H9 (cell line): ENCODE results near the gene GIT2. TPM values are rescaled to one million over a fixed set of nuclear protein-coding genes. Genes with fewer than 3 reads are reported as not detected.
"Not testable (repeated sequence)": the region's sequence is repeated elsewhere in the genome, so short reads cannot be mapped to it uniquely, and the experiment has no call there.

Source experiments
- DNase-seq: peaks from one replicate; pipeline ENCODE4 v3.0.0-alpha.2; 2017
- H2AFZ ChIP-seq: one replicate; pipeline ENCODE4 v1.6.1; 2013; ENCODE audit warnings: mild to moderate bottlenecking, low read length, control low read depth, moderate library complexity
- H2AK5ac ChIP-seq: 2 replicates; pipeline ENCODE4 v1.6.1; 2013; ENCODE audit warnings: low read length, control low read depth, mixed read lengths; ENCODE audit not compliant: insufficient read length
- H2BK120ac ChIP-seq: one replicate; pipeline ENCODE4 v1.6.1; 2013; ENCODE audit warnings: low read depth, mild to moderate bottlenecking, low read length, control low read depth, inconsistent platforms; ENCODE audit not compliant: poor library complexity, severe bottlenecking
- H2BK12ac ChIP-seq: 2 replicates; pipeline ENCODE4 v1.6.1; 2013; ENCODE audit warnings: low read length, control low read depth, mixed read lengths, low read depth; ENCODE audit not compliant: insufficient read length
- H2BK15ac ChIP-seq: 2 replicates; pipeline ENCODE4 v1.6.1; 2013; ENCODE audit warnings: low read depth, low read length, control low read depth
- H2BK20ac ChIP-seq: one replicate; pipeline ENCODE4 v1.6.1; 2013; ENCODE audit warnings: low read depth, mild to moderate bottlenecking, low read length, control low read depth, inconsistent platforms; ENCODE audit not compliant: poor library complexity, severe bottlenecking
- H2BK5ac ChIP-seq: 2 replicates; pipeline ENCODE4 v1.6.1; 2013; ENCODE audit warnings: low read length, control low read depth, mixed read lengths; ENCODE audit not compliant: insufficient read length
- H3K14ac ChIP-seq: 2 replicates; pipeline ENCODE4 v1.6.1; 2013; ENCODE audit warnings: low read length, control low read depth; ENCODE audit not compliant: insufficient read depth
- H3K18ac ChIP-seq: 2 replicates; pipeline ENCODE4 v1.6.1; 2013; ENCODE audit warnings: low read depth, mild to moderate bottlenecking, mixed read lengths, low read length, control low read depth; ENCODE audit not compliant: insufficient read length
- H3K23ac ChIP-seq: 2 replicates; pipeline ENCODE4 v1.6.1; 2013; ENCODE audit warnings: low read length, control low read depth, mixed read lengths, low read depth; ENCODE audit not compliant: insufficient read length
- H3K23me2 ChIP-seq: 2 replicates; pipeline ENCODE4 v1.6.1; 2013; ENCODE audit warnings: low read depth, mild to moderate bottlenecking, mixed read lengths, low read length, control low read depth; ENCODE audit not compliant: insufficient read length, poor library complexity, severe bottlenecking
- H3K27ac ChIP-seq: 2 replicates; pipeline ENCODE4 v1.5.1; 2013; ENCODE audit warnings: low read length, control low read depth, mixed read lengths, low read depth; ENCODE audit not compliant: insufficient read length
- H3K27me3 ChIP-seq: 2 replicates; pipeline ENCODE4 v1.6.1; 2013; ENCODE audit warnings: low read length, control low read depth, inconsistent platforms; ENCODE audit not compliant: insufficient read depth
- H3K4ac ChIP-seq: 2 replicates; pipeline ENCODE4 v1.6.1; 2013; ENCODE audit warnings: low read depth, mild to moderate bottlenecking, control low read depth, inconsistent platforms, low read length, moderate library complexity
- H3K4me1 ChIP-seq: 2 replicates; pipeline ENCODE4 v1.6.1; 2013; ENCODE audit warnings: low read length, control low read depth, inconsistent platforms; ENCODE audit not compliant: insufficient read depth
- H3K4me2 ChIP-seq: 2 replicates; pipeline ENCODE4 v1.6.1; 2013; ENCODE audit warnings: low read length, control low read depth, mixed read lengths; ENCODE audit not compliant: insufficient read length, insufficient read depth
- H3K56ac ChIP-seq: 2 replicates; pipeline ENCODE4 v1.6.1; 2013; ENCODE audit warnings: low read depth, mild to moderate bottlenecking, mixed read lengths, low read length, control low read depth; ENCODE audit not compliant: insufficient read length
- H3K79me1 ChIP-seq: 2 replicates; pipeline ENCODE4 v1.6.1; 2013; ENCODE audit warnings: low read depth, mild to moderate bottlenecking, moderate library complexity, low read length, control low read depth, inconsistent platforms; ENCODE audit not compliant: insufficient read depth, poor library complexity, severe bottlenecking
- H3K79me2 ChIP-seq: 2 replicates; pipeline ENCODE4 v1.6.1; 2013; ENCODE audit warnings: low read length, control low read depth, inconsistent platforms; ENCODE audit not compliant: insufficient read depth
- H3K9ac ChIP-seq: 2 replicates; pipeline ENCODE4 v1.6.1; 2013; ENCODE audit warnings: low read length, control low read depth, mixed read lengths; ENCODE audit not compliant: insufficient read length; ENCODE audit errors: extremely low read depth
- H3K9me3 ChIP-seq: one replicate; pipeline ENCODE4 v1.6.1; 2013; ENCODE audit warnings: low read depth, low read length, inconsistent platforms; ENCODE audit not compliant: control insufficient read depth
- H3T11ph ChIP-seq: one replicate; pipeline ENCODE4 v1.6.1; 2013; ENCODE audit warnings: mild to moderate bottlenecking, low read length, control low read depth, inconsistent platforms
- H4K20me1 ChIP-seq: one replicate; pipeline ENCODE4 v1.6.1; 2013; ENCODE audit not compliant: control insufficient read depth, insufficient read length, insufficient read depth
- H4K5ac ChIP-seq: 2 replicates; pipeline ENCODE4 v1.6.1; 2013; ENCODE audit warnings: low read depth, mild to moderate bottlenecking, mixed read lengths, low read length, control low read depth; ENCODE audit not compliant: insufficient read length
- H4K8ac ChIP-seq: replicated peaks from 2 replicates; pipeline ENCODE4 v1.6.1; 2013; ENCODE audit warnings: low read length, control low read depth, mixed read lengths, low read depth; ENCODE audit not compliant: insufficient read length
- H4K91ac ChIP-seq: 2 replicates; pipeline ENCODE4 v1.6.1; 2013; ENCODE audit warnings: low read depth, mild to moderate bottlenecking, moderate library complexity, mixed read lengths, low read length, control low read depth; ENCODE audit not compliant: insufficient read length
- H3K27ac Mint-ChIP-seq, 3 experiments: 2 replicates in 2 of 3; 3 replicates in 1 of 3; pipeline ENCODE4 v1.8.0; 2020 to 2021; ENCODE audit warnings: mixed read lengths in 3 of 3, mild to moderate bottlenecking in 1 of 3, moderate library complexity in 1 of 3
- H3K27me3 Mint-ChIP-seq: 2 replicates; pipeline ENCODE4 v1.8.0; 2021; ENCODE audit warnings: low read depth, mild to moderate bottlenecking, moderate library complexity, mixed read lengths
- H3K36me3 Mint-ChIP-seq, 3 experiments: 2 replicates in 2 of 3; 3 replicates in 1 of 3; pipeline ENCODE4 v1.8.0; 2020 to 2021; ENCODE audit warnings: low read depth in 3 of 3, mixed read lengths in 3 of 3; ENCODE audit not compliant: insufficient read depth in 1 of 3
- H3K4me1 Mint-ChIP-seq, 2 experiments: 2 replicates each; pipeline ENCODE4 v1.8.0; 2020; ENCODE audit warnings: mixed read lengths in 2 of 2
- H3K4me3 Mint-ChIP-seq, 2 experiments: 2 replicates in 1 of 2; 3 replicates in 1 of 2; pipeline ENCODE4 v1.8.0; 2020 to 2021; ENCODE audit warnings: mild to moderate bottlenecking in 2 of 2, mixed read lengths in 2 of 2, moderate library complexity in 1 of 2
- H3K9me3 Mint-ChIP-seq, 2 experiments: 2 replicates in 1 of 2; 3 replicates in 1 of 2; pipeline ENCODE4 v1.8.0; 2020; ENCODE audit warnings: mild to moderate bottlenecking in 2 of 2, mixed read lengths in 2 of 2, moderate library complexity in 1 of 2
- whole genome bisulfite sequencing: extraction: QIAGEN DNeasy Blood & Tissue Kit; methylation state at CpG from one replicate; pipeline ENCODE4 v1.1.7; 2013; ENCODE audit warnings: missing lambda C conversion rate, low lambda C conversion rate, mixed read lengths; ENCODE audit not compliant: insufficient read length; ENCODE audit errors: extremely low coverage; 5-methylcytosine and 5-hydroxymethylcytosine counted together
- total RNA-seq: library from RNA; stranded (reverse); gene quantifications from 2 replicates; pipeline ENCODE4 v1.2.1, GENCODE V29; 2021
- TF ChIP-seq, protein P1 (sequence below): fragments of 200-600 bp; sonication (generic); conservative IDR thresholded peaks from 3 replicates; pipeline ENCODE4 v1.8.0; 2021; ENCODE audit warnings: antibody characterized with exemption, mild to moderate bottlenecking

Gene GIT2
- total RNA-seq, 1 experiment from 2014 or later: 27.0 TPM

DNA sequence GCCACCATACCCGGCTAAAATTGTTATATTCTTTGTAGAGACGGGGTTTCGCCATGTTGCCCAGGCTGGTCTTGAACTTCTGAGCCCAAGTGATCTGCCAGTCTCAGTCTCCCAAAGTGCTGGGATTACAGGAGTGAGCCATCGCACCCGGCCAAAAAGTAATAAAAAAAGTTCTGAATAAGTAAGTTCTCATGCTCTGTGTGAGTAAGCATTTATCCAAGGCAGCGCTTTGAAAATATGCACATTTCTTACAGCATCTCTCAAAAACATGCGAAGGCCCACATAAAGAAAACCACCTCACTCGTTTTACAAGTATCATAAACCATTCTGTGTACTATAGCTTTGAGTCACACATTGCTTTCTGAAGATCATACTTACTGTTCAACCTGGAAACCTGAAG lies 8.6 kb downstream of the GIT2 start:
- Histone ChIP-seq H3K56ac (no peak overlapping the region), H3K9me3 (no peaks in the 10 kb centered on the region), H3K14ac (no peak overlapping the region), H3T11ph (no peak overlapping the region), H2BK12ac (no peak overlapping the region), H2AK5ac (no peak overlapping the region), H3K23ac (no peak overlapping the region), H2BK15ac (no peak overlapping the region), H3K9ac (no peak overlapping the region), H2BK120ac (no peak overlapping the region), H2BK20ac (no peak overlapping the region), H2BK5ac (no peak overlapping the region), H3K4ac (no peak overlapping the region), H3K27me3 (no peaks in the 10 kb centered on the region), H3K27ac (no peak overlapping the region), H3K4me1 (no peaks in the 10 kb centered on the region), H4K20me1 (no peaks in the 10 kb centered on the region), H3K79me1 (no peaks in the 10 kb centered on the region), H3K18ac (no peak overlapping the region), H4K5ac (no peak overlapping the region), H3K79me2 (no peaks in the 10 kb centered on the region), H4K91ac (no peak overlapping the region), H3K23me2 (no peaks in the 10 kb centered on the region), H2AFZ (no peak overlapping the region), H4K8ac (no peak overlapping the region), H3K4me2 (no peak overlapping the region)
- no CpG with 5 or more reads among the region's 8 CpGs for WGBS
- H3K4me3 Mint-ChIP-seq: no peak overlapping the region
- DNase-seq: no peak
- H3K27me3 Mint-ChIP-seq: no peaks in the 10 kb centered on the region
- H3K9me3 Mint-ChIP-seq: no peaks in the 10 kb centered on the region
- no peak overlapping the region for H3K27ac Mint-ChIP-seq
- TF ChIP-seq, protein P1, sequence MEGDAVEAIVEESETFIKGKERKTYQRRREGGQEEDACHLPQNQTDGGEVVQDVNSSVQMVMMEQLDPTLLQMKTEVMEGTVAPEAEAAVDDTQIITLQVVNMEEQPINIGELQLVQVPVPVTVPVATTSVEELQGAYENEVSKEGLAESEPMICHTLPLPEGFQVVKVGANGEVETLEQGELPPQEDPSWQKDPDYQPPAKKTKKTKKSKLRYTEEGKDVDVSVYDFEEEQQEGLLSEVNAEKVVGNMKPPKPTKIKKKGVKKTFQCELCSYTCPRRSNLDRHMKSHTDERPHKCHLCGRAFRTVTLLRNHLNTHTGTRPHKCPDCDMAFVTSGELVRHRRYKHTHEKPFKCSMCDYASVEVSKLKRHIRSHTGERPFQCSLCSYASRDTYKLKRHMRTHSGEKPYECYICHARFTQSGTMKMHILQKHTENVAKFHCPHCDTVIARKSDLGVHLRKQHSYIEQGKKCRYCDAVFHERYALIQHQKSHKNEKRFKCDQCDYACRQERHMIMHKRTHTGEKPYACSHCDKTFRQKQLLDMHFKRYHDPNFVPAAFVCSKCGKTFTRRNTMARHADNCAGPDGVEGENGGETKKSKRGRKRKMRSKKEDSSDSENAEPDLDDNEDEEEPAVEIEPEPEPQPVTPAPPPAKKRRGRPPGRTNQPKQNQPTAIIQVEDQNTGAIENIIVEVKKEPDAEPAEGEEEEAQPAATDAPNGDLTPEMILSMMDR: no peak
- no peaks in the 10 kb centered on the region for H3K4me1 Mint-ChIP-seq
- H3K36me3 Mint-ChIP-seq: peaks cover 15 to 53% (median 26%) of the 10 kb centered on the region in 3 experiments

DNA sequence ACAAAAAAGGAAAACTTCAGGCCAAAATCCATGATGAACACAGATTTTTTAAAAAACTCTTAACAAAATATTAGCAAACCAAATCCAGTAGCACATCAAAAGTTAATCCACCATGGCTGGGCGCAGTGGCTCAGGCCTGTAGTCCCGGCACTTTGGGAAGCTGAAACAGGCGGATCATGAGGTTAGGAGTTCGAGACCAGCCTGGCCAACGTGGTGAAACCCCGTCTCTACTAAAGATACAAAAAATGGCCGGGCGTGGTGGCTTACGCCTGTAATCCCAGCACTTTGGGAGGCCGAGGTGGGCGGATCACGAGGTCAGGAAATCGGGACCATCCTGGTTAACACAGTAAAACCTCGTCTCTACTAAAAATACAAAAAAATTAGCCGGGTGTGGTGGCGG lies 9.9 kb downstream of the GIT2 start:
- not testable (repeated sequence) for DNase-seq, H3K27me3 Mint-ChIP-seq, H3K27ac ChIP-seq, H3K79me1 ChIP-seq, H3T11ph ChIP-seq, H4K5ac ChIP-seq, H3K27ac Mint-ChIP-seq, H3K4me3 Mint-ChIP-seq, H3K4ac ChIP-seq, H2BK20ac ChIP-seq, H3K9me3 Mint-ChIP-seq, H2BK5ac ChIP-seq, H2AFZ ChIP-seq, H3K79me2 ChIP-seq, H3K18ac ChIP-seq, H3K23me2 ChIP-seq, H3K23ac ChIP-seq, H2BK120ac ChIP-seq, H3K9ac ChIP-seq, H3K56ac ChIP-seq, H3K4me1 ChIP-seq, H4K20me1 ChIP-seq, H3K9me3 ChIP-seq, H4K8ac ChIP-seq, H2BK15ac ChIP-seq, H2AK5ac ChIP-seq, H3K4me1 Mint-ChIP-seq, H3K4me2 ChIP-seq, H3K14ac ChIP-seq, H2BK12ac ChIP-seq, H3K27me3 ChIP-seq, H4K91ac ChIP-seq
- H3K36me3 Mint-ChIP-seq: peaks cover 12 to 60% (median 32%) of the 10 kb centered on the region in 3 experiments; a peak in 6 of 7 replicates
- no CpG with 5 or more reads among the region's 16 CpGs for WGBS
